PC-3 (cell line): Measurements from ENCODE around the gene KDM4B. TPM values are rescaled to one million over a fixed set of nuclear protein-coding genes. Genes with fewer than 3 reads are reported as not detected.

Source experiments
- ATAC-seq: fragments of 200-7000 bp; cut with Tn5 transposase; 2 replicates; pipeline ENCODE4 v1.9.1; 2020; ENCODE audit warnings: mild to moderate bottlenecking, moderate library complexity
- BruUV-seq: library from RNA; stranded (reverse); fragments of 400-500 nt; replicated peaks from 2 replicates; lab custom pipeline; 2021; lab: Mats Ljungman, UMichigan
- CTCF ChIA-PET: fragments of 300-600 bp; sonication (Branson Sonifier 250); formaldehyde crosslinking; loops from one replicate; lab custom pipeline; 2022; ENCODE audit warnings: antibody characterized with exemption; lab: Charles Lee
- POLR2A ChIA-PET: fragments of 300-600 bp; sonication (Branson Sonifier 250); formaldehyde crosslinking; loops from one replicate; lab custom pipeline; 2022; ENCODE audit warnings: antibody characterized with exemption; ENCODE audit not compliant: unreplicated experiment; lab: Charles Lee
- DNase-seq: peaks from one replicate; pipeline ENCODE4 v3.0.0-alpha.2; 2015
- H2AFZ ChIP-seq: fragments of 300-600 bp; sonication (generic); 2 replicates; pipeline ENCODE4 v1.6.0; 2016; ENCODE audit warnings: antibody characterized with exemption, low read length
- H3F3A ChIP-seq: fragments of 300-600 bp; sonication (generic); one replicate; pipeline ENCODE4 v1.6.0; 2017; ENCODE audit warnings: antibody characterized with exemption, low read length, control low read depth, mild to moderate bottlenecking; ENCODE audit not compliant: unreplicated experiment
- H3K27ac ChIP-seq: fragments of 300-600 bp; sonication (generic); 2 replicates; pipeline ENCODE4 v1.5.1; 2016; ENCODE audit warnings: mild to moderate bottlenecking, low read length
- H3K27me3 ChIP-seq: fragments of 300-600 bp; sonication (generic); 2 replicates; pipeline ENCODE4 v1.6.1; 2016; ENCODE audit warnings: low read length, mixed read lengths
- H3K36me3 ChIP-seq: fragments of 300-600 bp; sonication (generic); 2 replicates; pipeline ENCODE4 v1.6.1; 2016; ENCODE audit warnings: low read depth, mixed run types, low read length, mixed read lengths
- H3K4me1 ChIP-seq: fragments of 300-600 bp; sonication (generic); 2 replicates; pipeline ENCODE4 v1.5.1; 2016; ENCODE audit warnings: low read length; ENCODE audit not compliant: insufficient read depth
- H3K4me2 ChIP-seq: fragments of 300-600 bp; sonication (generic); 2 replicates; pipeline ENCODE4 v1.6.0; 2016; ENCODE audit warnings: low read length
- H3K4me3 ChIP-seq: fragments of 300-600 bp; sonication (generic); 2 replicates; pipeline ENCODE4 v1.5.1; 2016; ENCODE audit warnings: mild to moderate bottlenecking, low read length, mixed read lengths
- H3K79me2 ChIP-seq: fragments of 300-600 bp; sonication (generic); 2 replicates; pipeline ENCODE4 v1.6.1; 2017; ENCODE audit warnings: low read length, mixed read lengths
- H3K9ac ChIP-seq: fragments of 300-600 bp; sonication (generic); 2 replicates; pipeline ENCODE4 v1.6.0; 2016; ENCODE audit warnings: mild to moderate bottlenecking, low read length
- H3K9me2 ChIP-seq: fragments of 300-600 bp; sonication (generic); replicated peaks from 2 replicates; pipeline ENCODE4 v1.6.1; 2016; ENCODE audit warnings: mixed run types, low read length, mixed read lengths
- H3K9me3 ChIP-seq: fragments of 300-600 bp; sonication (generic); 2 replicates; pipeline ENCODE4 v1.6.1; 2016; ENCODE audit warnings: low read length, mixed read lengths
- H4K20me1 ChIP-seq: fragments of 300-600 bp; sonication (generic); 2 replicates; pipeline ENCODE4 v1.6.1; 2016; ENCODE audit warnings: low read length, mixed read lengths
- CTCF ChIP-seq: fragments of 300-600 bp; sonication (generic); conservative IDR thresholded peaks from 2 replicates; pipeline ENCODE4 v1.5.1; 2017; ENCODE audit warnings: antibody characterized with exemption, low read depth, mild to moderate bottlenecking, low read length
- EZH2 ChIP-seq: fragments of 300-600 bp; sonication (generic); IDR thresholded peaks from one replicate; pipeline ENCODE4 v1.6.1; 2017; ENCODE audit warnings: antibody characterized with exemption, mild to moderate bottlenecking, low read length; ENCODE audit not compliant: unreplicated experiment
- EZH2phosphoT487 ChIP-seq: fragments of 300-600 bp; sonication (generic); IDR thresholded peaks from 2 replicates; pipeline ENCODE4 v1.6.1; 2018; ENCODE audit warnings: mild to moderate bottlenecking, antibody characterized with exemption, low read length, borderline replicate concordance
- intact Hi-C: fragments of 100-400 bp; cut with micrococcal nuclease; formaldehyde crosslinking; loops from 2 replicates; pipeline ENCODE4 v1.9.0; 2023
- total RNA-seq: library from RNA; depleted of rRNA; stranded (reverse); fragments of >200 nt; gene quantifications from 2 replicates; pipeline ENCODE4 v1.2.3, GENCODE V29; 2014

KDM4B gene
- total RNA-seq, 1 experiment from 2014 or later, result 19.8 TPM

- TF ChIP-seq EZH2 (no peak), EZH2phosphoT487 (no peak), CTCF (no peak)
- BruUV-seq, result no TSS peak
- ChIA-PET CTCF (no interaction called here), POLR2A (no interaction called here)
- no peaks in the 10 kb centered on the region for H3F3A ChIP-seq
- intact Hi-C loops, result no loop called here
- no peak overlapping the region for H2AFZ ChIP-seq
- ATAC-seq (no peak), DNase-seq (no peak)
- H3K4me2 ChIP-seq, result no peak overlapping the region
- H3K79me2 ChIP-seq, result no peaks in the 10 kb centered on the region
- no peaks in the 10 kb centered on the region for H4K20me1 ChIP-seq
- H3K9me3 ChIP-seq, result 0 out of 2 replicates have a peak, but pooled peaks cover 6% of the 10 kb centered on the region
- H3K9ac ChIP-seq, result no peak overlapping the region
- no peak overlapping the region for H3K4me3 ChIP-seq
- H3K9me2 ChIP-seq, result no peaks in the 10 kb centered on the region
- no peak overlapping the region for H3K27ac ChIP-seq
- peaks cover 16% of the 10 kb centered on the region for H3K36me3 ChIP-seq
- no peaks in the 10 kb centered on the region for H3K4me1 ChIP-seq
- H3K27me3 ChIP-seq, result no peaks in the 10 kb centered on the region
Measured at GRCh38 chr19:5093948-5094718, 125.2 kb downstream of the KDM4B start.

- Histone ChIP-seq H3K27me3 (no peaks in the 10 kb centered on the region), H3K4me3 (no peak overlapping the region), H3K9me2 (no peaks in the 10 kb centered on the region), H3K4me1 (no peaks in the 10 kb centered on the region), H3K36me3 (peaks cover 25% of the 10 kb centered on the region), H3F3A (no peaks in the 10 kb centered on the region), H3K27ac (no peak overlapping the region), H3K9me3 (peaks cover 12% of the 10 kb centered on the region), H4K20me1 (no peaks in the 10 kb centered on the region), H3K79me2 (no peaks in the 10 kb centered on the region), H3K9ac (no peak overlapping the region), H3K4me2 (no peak overlapping the region), H2AFZ (no peak overlapping the region)
- CTCF ChIA-PET, result interaction anchor here (0.6 kb wide), 1 partner anchor 49 kb away, joined by 5 read pairs; no protein-coding TSS in a partner anchor
- DNase-seq (no peak), ATAC-seq (no peak)
- POLR2A ChIA-PET, result no interaction called here
- BruUV-seq, result no TSS peak
- intact Hi-C loops, result no loop called here
- TF ChIP-seq EZH2, result no peak
- TF ChIP-seq CTCF, result no peak
- TF ChIP-seq EZH2phosphoT487, result no peak
Measured at GRCh38 chr19:5094768-5095567, 126.1 kb downstream of the KDM4B start.
